Putamen (tissue), 1 donor: ENCODE data around the gene CERKL.
"Not testable (repeated sequence)": the region's sequence is repeated elsewhere in the genome, so short reads cannot be mapped to it uniquely, and the experiment has no call there.

Experiments
- DNase-seq: peaks from one replicate; pipeline ENCODE4 v3.0.0-alpha.2; 2016; ENCODE audit warnings: low spot score

CERKL gene

GRCh38 chr2:181656450-181657291, at the start of gene CERKL:
CERKL (minus strand) TSS chr2:181657105; CDS start chr2:181657006, 99 bp downstream.
- no peak for DNase-seq

- not testable (repeated sequence) for DNase-seq
These were observed 45.6 kb upstream of the CERKL start for GRCh38 chr2:181702519-181702918.

GRCh38 chr2:181698223-181698622, 41.3 kb upstream of the CERKL start:
- no peak for DNase-seq

GRCh38 chr2:181697571-181697970, 40.7 kb upstream of the CERKL start:
- no peak for DNase-seq

GRCh38 chr2:181697126-181697525, 40.2 kb upstream of the CERKL start:
- no peak for DNase-seq

- DNase-seq, result no peak
These were observed 37.4 kb upstream of the CERKL start for GRCh38 chr2:181694271-181694670.

GRCh38 chr2:181690860-181691259, 34.0 kb upstream of the CERKL start:
- DNase-seq, result no peak

- no peak for DNase-seq
These were observed 29.8 kb upstream of the CERKL start for GRCh38 chr2:181686576-181687185.

- no peak for DNase-seq
These were observed 28.3 kb upstream of the CERKL start for GRCh38 chr2:181685150-181685688.

- no peak for DNase-seq
These were observed 27.7 kb upstream of the CERKL start for GRCh38 chr2:181684454-181685149.

- DNase-seq, result no peak
These were observed 26.9 kb upstream of the CERKL start for GRCh38 chr2:181683518-181684453.

- no peak for DNase-seq
These were observed 26.1 kb upstream of the CERKL start for GRCh38 chr2:181682795-181683517.

- DNase-seq, result no peak
These were observed 25.3 kb upstream of the CERKL start for GRCh38 chr2:181682026-181682789.

GRCh38 chr2:181680937-181681811, 24.3 kb upstream of the CERKL start:
- no peak for DNase-seq

- no peak for DNase-seq
These were observed 23.4 kb upstream of the CERKL start, which contains the start of gene NEUROD1 for GRCh38 chr2:181680055-181680936. NEUROD1 (minus strand) TSS chr2:181680517; CDS start chr2:181678860, 1,657 bp downstream.

GRCh38 chr2:181679544-181679979, 22.7 kb upstream of the CERKL start:
- DNase-seq, result no peak

GRCh38 chr2:181678861-181679543, 22.1 kb upstream of the CERKL start:
- no peak for DNase-seq
